Measurements from ENCODE around the gene MIAT. TPM values are rescaled to one million over a fixed set of nuclear protein-coding genes. Genes with fewer than 3 reads are reported as not detected.
"Not testable (repeated sequence)": the region's sequence is repeated elsewhere in the genome, so short reads cannot be mapped to it uniquely, and the experiment has no call there.

MIAT gene
- total and polyA plus RNA-seq, 8 donors, result 0.28 to 0.78 (median 0.53) TPM

- H3K4me3 ChIP-seq, result no peak overlapping the region
- no peak overlapping the region for H3K27ac ChIP-seq
- no peaks in the 10 kb centered on the region for H3K4me1 ChIP-seq
- no peak for TF ChIP-seq CTCF (IDR thresholded peaks at IDR 0.05)
- ATAC-seq (no peak), FAIRE-seq (no peak), DNase-seq (no peak)
- H3K9me3 ChIP-seq, result peaks cover 0 to 4% (median 0%) of the 10 kb centered on the region in 4 donors
- intact Hi-C loops (cut with DNase I), result no loop called here
- no peaks in the 10 kb centered on the region for H3K36me3 ChIP-seq
- 81 to 84% methylated on average over 2 of the region's 2 CpGs for WGBS, 2 donors
- H3K27me3 ChIP-seq, result no peaks in the 10 kb centered on the region
These were observed 39.8 kb downstream of the MIAT start for GRCh38 chr22:26697151-26697550.

GRCh38 chr22:26700462-26700861 is 43.1 kb downstream of the MIAT start:
- no peaks in the 10 kb centered on the region for H3K4me1 ChIP-seq
- FAIRE-seq (no peak), ATAC-seq (no peak), DNase-seq (no peak)
- no peak overlapping the region for H3K27ac ChIP-seq
- H3K9me3 ChIP-seq, result peaks cover 0 to 4% (median 0%) of the 10 kb centered on the region in 4 donors
- no peaks in the 10 kb centered on the region for H3K27me3 ChIP-seq
- H3K36me3 ChIP-seq, result no peaks in the 10 kb centered on the region
- H3K4me3 ChIP-seq, result no peak overlapping the region
- TF ChIP-seq CTCF (IDR thresholded peaks at IDR 0.05), result no peak
- intact Hi-C loops (cut with DNase I), result no loop called here

GRCh38 chr22:26700886-26701285 is 43.5 kb downstream of the MIAT start:
- intact Hi-C loops (cut with DNase I), result no loop called here
- Histone ChIP-seq H3K27ac (no peak overlapping the region), H3K4me3 (no peak overlapping the region), H3K27me3 (no peaks in the 10 kb centered on the region), H3K36me3 (no peaks in the 10 kb centered on the region), H3K9me3 (peaks cover 0 to 4% (median 0%) of the 10 kb centered on the region in 4 donors), H3K4me1 (no peaks in the 10 kb centered on the region)
- FAIRE-seq (no peak), ATAC-seq (no peak), DNase-seq (no peak)
- TF ChIP-seq CTCF (IDR thresholded peaks at IDR 0.05), result no peak
- WGBS, 2 donors, result 92 to 97% methylated on average over 4 of the region's 4 CpGs

GRCh38 chr22:26701323-26701722 is 43.9 kb downstream of the MIAT start:
- no peak for ATAC-seq
- no peak for DNase-seq
- Histone ChIP-seq H3K9me3 (peaks cover 0 to 4% (median 0%) of the 10 kb centered on the region in 4 donors), H3K36me3 (no peaks in the 10 kb centered on the region), H3K4me3 (no peak overlapping the region), H3K4me1 (no peaks in the 10 kb centered on the region), H3K27ac (no peak overlapping the region), H3K27me3 (no peaks in the 10 kb centered on the region)
- no peak for TF ChIP-seq CTCF (IDR thresholded peaks at IDR 0.05)
- intact Hi-C loops (cut with DNase I), result no loop called here
- WGBS, 2 donors, result 89 to 96% methylated on average over 1 of the region's 1 CpG
- no peak for FAIRE-seq

- FAIRE-seq, result no peak
- ATAC-seq, result no peak
- intact Hi-C loops (cut with DNase I), result no loop called here
These were observed 45.8 kb downstream of the MIAT start for GRCh38 chr22:26702906-26703830.

GRCh38 chr22:26705379-26705778 is 48.0 kb downstream of the MIAT start:
- 71 to 82% methylated on average over 4 of the region's 4 CpGs for WGBS, 2 donors
- H3K27ac ChIP-seq; H3K36me3 ChIP-seq; intact Hi-C loops (cut with DNase I); ATAC-seq; H3K4me1 ChIP-seq; H3K9me3 ChIP-seq; DNase-seq; H3K27me3 ChIP-seq; FAIRE-seq; H3K4me3 ChIP-seq: not testable (repeated sequence)

More at GRCh38 chr22:26702906-26703830, 45.8 kb downstream of the MIAT start:
- Histone ChIP-seq H3K9me3 (peaks cover 0 to 4% (median 0%) of the 10 kb centered on the region in 4 donors), H3K36me3 (no peaks in the 10 kb centered on the region), H3K27ac (no peak overlapping the region), H3K4me1 (no peaks in the 10 kb centered on the region), H3K27me3 (no peaks in the 10 kb centered on the region), H3K4me3 (no peak overlapping the region)
- TF ChIP-seq CTCF (IDR thresholded peaks at IDR 0.05), result no peak
- WGBS, 2 donors, result 94 to 95% methylated on average over 6 of the region's 6 CpGs
- no peak for DNase-seq
